Osteoblast (primary cell): ENCODE results near the gene BSG. TPM values are rescaled to one million over a fixed set of nuclear protein-coding genes. Genes with fewer than 3 reads are reported as not detected.
"Not testable (repeated sequence)": the region's sequence is repeated elsewhere in the genome, so short reads cannot be mapped to it uniquely, and the experiment has no call there.

Experiments
- DNase-seq: peaks from one replicate; pipeline ENCODE4 v3.0.0; 2011; ENCODE audit warnings: low spot score, mixed read lengths; ENCODE audit not compliant: insufficient read length; ENCODE audit errors: missing footprints
- H2AFZ ChIP-seq: 2 replicates; pipeline ENCODE4 v1.6.0; 2011; ENCODE audit warnings: mild to moderate bottlenecking, low read length
- H3K27ac ChIP-seq: 2 replicates; pipeline ENCODE4 v1.5.1; 2011; ENCODE audit warnings: mild to moderate bottlenecking, low read depth, low read length, moderate library complexity
- H3K27me3 ChIP-seq: 2 replicates; pipeline ENCODE4 v1.6.0; 2012; ENCODE audit warnings: mild to moderate bottlenecking, control low read depth, inconsistent platforms, low read length, moderate library complexity; ENCODE audit not compliant: insufficient read depth
- H3K36me3 ChIP-seq: 2 replicates; pipeline ENCODE4 v1.5.1; 2011; ENCODE audit warnings: mild to moderate bottlenecking, low read length, control low read depth, moderate library complexity; ENCODE audit not compliant: insufficient read depth
- H3K4me1 ChIP-seq: 2 replicates; pipeline ENCODE4 v1.5.1; 2011; ENCODE audit warnings: mild to moderate bottlenecking, low read length, control low read depth, moderate library complexity; ENCODE audit not compliant: insufficient read depth
- H3K4me2 ChIP-seq: 2 replicates; pipeline ENCODE4 v1.6.0; 2011; ENCODE audit warnings: mild to moderate bottlenecking, low read length; ENCODE audit not compliant: insufficient read depth
- H3K4me3 ChIP-seq: fragments of 200-600 bp; sonication (generic); 3 replicates; pipeline ENCODE4 v1.5.1; 2012; ENCODE audit warnings: mild to moderate bottlenecking, low read length, inconsistent platforms; ENCODE audit not compliant: insufficient read depth
- H3K79me2 ChIP-seq: 2 replicates; pipeline ENCODE4 v1.6.0; 2012; ENCODE audit warnings: mild to moderate bottlenecking, low read length, control low read depth, inconsistent platforms; ENCODE audit not compliant: insufficient read depth
- H3K9me3 ChIP-seq: 2 replicates; pipeline ENCODE4 v1.5.1; 2011; ENCODE audit warnings: low read depth, low read length, control low read depth
- H4K20me1 ChIP-seq: 2 replicates; pipeline ENCODE4 v1.6.0; 2012; ENCODE audit warnings: mild to moderate bottlenecking, low read length, control low read depth; ENCODE audit not compliant: insufficient read depth
- total RNA-seq: library from RNA; depleted of rRNA; stranded (reverse); fragments of >200 nt; gene quantifications from 2 replicates; pipeline ENCODE4 v1.2.3, GENCODE V29; 2012
- TF ChIP-seq, protein P1 (sequence below): IDR thresholded peaks from 2 replicates; pipeline ENCODE4 v1.5.1; 2011; ENCODE audit warnings: mild to moderate bottlenecking, low read depth, low read length, moderate library complexity; ENCODE audit errors: extremely low read depth

The BSG gene
- total RNA-seq, 1 donor, result 273 TPM

DNA sequence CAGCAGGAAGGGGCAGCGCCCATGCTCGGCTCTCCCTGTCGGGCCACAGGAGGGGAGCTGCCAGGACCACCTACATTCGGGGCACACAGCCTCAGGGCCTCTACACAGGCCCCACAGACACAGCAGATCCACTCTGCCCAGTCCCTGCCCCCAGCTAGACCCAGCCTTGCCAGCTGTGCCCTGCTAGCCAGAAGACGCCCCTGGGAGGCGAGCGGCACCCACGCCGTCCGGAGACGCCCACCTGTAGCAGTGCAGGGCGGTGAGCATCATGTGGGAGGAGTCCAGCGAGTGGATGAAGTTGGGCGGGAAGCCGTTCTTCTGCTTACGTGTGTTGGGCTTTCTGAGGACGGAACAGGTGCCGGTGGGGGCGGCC, 45.8 kb downstream of the BSG start:
- Histone ChIP-seq H3K4me1 (no peaks in the 10 kb centered on the region), H3K36me3 (peaks cover 8% of the 10 kb centered on the region)

DNA sequence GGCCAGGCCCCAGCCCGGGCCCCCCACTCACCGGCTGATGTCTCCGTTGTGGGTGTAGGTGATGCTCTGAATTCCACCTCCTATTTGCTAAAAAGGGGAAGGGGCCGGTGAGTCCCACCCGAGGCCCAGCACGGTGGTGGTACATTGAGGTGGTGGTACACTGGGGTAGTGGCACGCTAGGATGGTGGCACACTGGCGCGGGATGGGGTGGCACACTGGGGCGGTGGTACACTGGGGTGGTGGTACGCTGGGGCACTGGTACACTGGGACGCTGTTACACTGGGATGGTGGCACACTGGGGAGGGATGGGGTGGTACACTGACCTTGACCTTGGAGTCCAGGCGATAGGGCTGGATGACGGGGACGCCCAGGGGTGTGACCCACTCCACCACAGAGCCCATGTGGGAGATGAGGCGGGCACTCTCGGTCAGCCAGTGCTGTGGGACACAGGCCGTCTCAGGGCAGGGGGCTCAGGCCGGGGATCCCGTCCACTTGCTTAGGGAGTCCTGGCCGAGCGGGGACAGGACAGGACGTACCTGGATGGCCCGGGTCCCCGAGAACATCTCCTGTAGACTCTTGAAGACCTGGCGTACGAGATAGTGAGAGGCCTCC, 46.4 kb downstream of the BSG start:
- Histone ChIP-seq H3K4me1 (peaks cover 5% of the 10 kb centered on the region), H3K4me2 (no peak overlapping the region), H2AFZ (no peak overlapping the region), H3K27me3 (no peaks in the 10 kb centered on the region), H3K9me3 (no peaks in the 10 kb centered on the region), H3K36me3 (peaks cover 8% of the 10 kb centered on the region), H4K20me1 (peaks cover 5% of the 10 kb centered on the region), H3K79me2 (no peaks in the 10 kb centered on the region), H3K27ac (no peak overlapping the region), H3K4me3 (no peak overlapping the region)
- no peak for DNase-seq
- TF ChIP-seq, protein P1, sequence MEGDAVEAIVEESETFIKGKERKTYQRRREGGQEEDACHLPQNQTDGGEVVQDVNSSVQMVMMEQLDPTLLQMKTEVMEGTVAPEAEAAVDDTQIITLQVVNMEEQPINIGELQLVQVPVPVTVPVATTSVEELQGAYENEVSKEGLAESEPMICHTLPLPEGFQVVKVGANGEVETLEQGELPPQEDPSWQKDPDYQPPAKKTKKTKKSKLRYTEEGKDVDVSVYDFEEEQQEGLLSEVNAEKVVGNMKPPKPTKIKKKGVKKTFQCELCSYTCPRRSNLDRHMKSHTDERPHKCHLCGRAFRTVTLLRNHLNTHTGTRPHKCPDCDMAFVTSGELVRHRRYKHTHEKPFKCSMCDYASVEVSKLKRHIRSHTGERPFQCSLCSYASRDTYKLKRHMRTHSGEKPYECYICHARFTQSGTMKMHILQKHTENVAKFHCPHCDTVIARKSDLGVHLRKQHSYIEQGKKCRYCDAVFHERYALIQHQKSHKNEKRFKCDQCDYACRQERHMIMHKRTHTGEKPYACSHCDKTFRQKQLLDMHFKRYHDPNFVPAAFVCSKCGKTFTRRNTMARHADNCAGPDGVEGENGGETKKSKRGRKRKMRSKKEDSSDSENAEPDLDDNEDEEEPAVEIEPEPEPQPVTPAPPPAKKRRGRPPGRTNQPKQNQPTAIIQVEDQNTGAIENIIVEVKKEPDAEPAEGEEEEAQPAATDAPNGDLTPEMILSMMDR, result no peak

More for the DNA sequence above, 45.8 kb downstream of the BSG start:
- no peak for DNase-seq
- H3K4me3 ChIP-seq, result no peak overlapping the region
- no peaks in the 10 kb centered on the region for H3K27me3 ChIP-seq
- H3K79me2 ChIP-seq, result no peaks in the 10 kb centered on the region
- no peaks in the 10 kb centered on the region for H3K9me3 ChIP-seq
- H2AFZ ChIP-seq, result no peak overlapping the region
- H4K20me1 ChIP-seq, result no peaks in the 10 kb centered on the region
- H3K4me2 ChIP-seq, result no peak overlapping the region
- TF ChIP-seq, protein P1, result no peak
- H3K27ac ChIP-seq, result no peak overlapping the region

- Histone ChIP-seq H3K27me3 (no peaks in the 10 kb centered on the region), H3K79me2 (no peaks in the 10 kb centered on the region), H2AFZ (no peak overlapping the region), H3K9me3 (no peaks in the 10 kb centered on the region), H3K27ac (no peak overlapping the region), H3K36me3 (peaks cover 8% of the 10 kb centered on the region), H3K4me1 (peaks cover 6% of the 10 kb centered on the region), H3K4me3 (no peak overlapping the region), H3K4me2 (no peak overlapping the region), H4K20me1 (peaks cover 6% of the 10 kb centered on the region)
- TF ChIP-seq, protein P1, result no peak
- DNase-seq, result no peak
Measured at GRCh38 chr19:619286-620002, 47.0 kb downstream of the BSG start.

DNA sequence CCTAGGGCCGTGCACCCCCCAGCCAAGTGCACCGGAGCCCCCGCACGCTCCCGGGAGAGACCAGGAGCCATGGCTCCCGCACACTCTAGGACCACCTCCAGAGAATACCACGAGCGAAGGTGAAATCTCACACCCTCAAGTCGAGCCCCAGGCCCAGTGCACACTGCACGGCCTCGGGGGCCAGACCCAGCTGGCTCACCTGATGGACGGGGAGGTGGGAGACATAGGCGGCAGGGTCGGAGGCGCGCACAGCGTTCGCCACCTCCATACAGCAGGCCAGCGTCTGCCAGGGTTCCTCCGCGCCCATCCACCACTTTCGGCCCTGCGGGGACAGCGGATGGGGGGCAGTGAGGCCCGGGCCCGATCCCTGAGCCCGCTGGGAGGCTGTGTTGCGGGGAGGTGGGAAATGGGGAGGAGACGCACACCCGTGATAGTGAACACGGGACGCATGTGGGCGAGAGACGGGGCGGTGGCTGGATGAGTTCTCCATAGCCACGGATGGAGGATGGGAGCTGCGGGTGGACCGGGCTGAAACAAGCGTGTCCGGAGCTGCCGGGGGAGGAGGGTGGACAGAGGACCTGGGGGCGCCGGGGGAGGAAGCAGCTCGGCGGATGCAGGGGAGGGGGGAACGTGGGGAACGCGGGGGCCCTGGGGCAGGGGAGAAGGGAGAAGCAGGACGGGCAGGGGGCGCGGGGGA, 47.9 kb downstream of the BSG start:
- DNase-seq, result peak; percentile 82
- H3K4me3 ChIP-seq, result no peak overlapping the region
- TF ChIP-seq, protein P1, result no peak

GRCh38 chr19:621191-621590, 48.8 kb downstream of the BSG start:
- peaks cover 14% of the 10 kb centered on the region for H3K36me3 ChIP-seq
- not testable (repeated sequence) for H3K27ac ChIP-seq, DNase-seq, H2AFZ ChIP-seq, H3K79me2 ChIP-seq, H3K4me2 ChIP-seq, H3K4me1 ChIP-seq, H3K4me3 ChIP-seq, H3K27me3 ChIP-seq, H3K9me3 ChIP-seq
- H4K20me1 ChIP-seq, result peaks cover 14% of the 10 kb centered on the region

More for the DNA sequence above, 47.9 kb downstream of the BSG start:
- H3K27me3 ChIP-seq, result no peaks in the 10 kb centered on the region
- H3K79me2 ChIP-seq, result no peaks in the 10 kb centered on the region
- H3K4me1 ChIP-seq, result peaks cover 6% of the 10 kb centered on the region
- peaks cover 13% of the 10 kb centered on the region for H4K20me1 ChIP-seq
- H3K9me3 ChIP-seq, result no peaks in the 10 kb centered on the region
- H3K4me2 ChIP-seq, result no peak overlapping the region
- H2AFZ ChIP-seq, result no peak overlapping the region
- no peak overlapping the region for H3K27ac ChIP-seq
- peaks cover 13% of the 10 kb centered on the region for H3K36me3 ChIP-seq
